Hematopoietic multipotent progenitor cell treated with erythropoietin and hydrocortisone succinate and interleukin-3 and kit ligand, for 4 days (in vitro differentiated cells): ENCODE measurements around the gene ITGAX.
A peak's percentile ranks its signal among the peaks of the same experiment; 100 is the strongest.

Source experiments
- DNase-seq: peaks from one replicate; pipeline ENCODE4 v3.0.0-alpha.2; 2015

The ITGAX gene

GRCh38 chr16:31376705-31377104 lies 21.7 kb downstream of the ITGAX start:
- no peak for DNase-seq

GRCh38 chr16:31377210-31377903 lies 22.4 kb downstream of the ITGAX start:
- DNase-seq, result no peak

DNA sequence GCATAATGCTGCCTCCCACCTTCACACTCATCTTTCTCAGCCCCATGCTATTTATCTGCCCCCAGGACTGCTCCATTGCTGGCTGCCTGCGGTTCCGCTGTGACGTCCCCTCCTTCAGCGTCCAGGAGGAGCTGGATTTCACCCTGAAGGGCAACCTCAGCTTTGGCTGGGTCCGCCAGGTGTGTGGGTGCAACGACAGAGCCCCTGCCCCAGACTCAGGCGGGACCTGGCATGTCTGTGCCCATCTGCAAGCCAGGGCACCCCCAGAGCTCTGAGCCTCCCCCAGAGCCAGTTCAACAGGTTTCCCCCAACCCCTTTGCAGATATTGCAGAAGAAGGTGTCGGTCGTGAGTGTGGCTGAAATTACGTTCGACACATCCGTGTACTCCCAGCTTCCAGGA lies 25.2 kb downstream of the ITGAX start:
- DNase-seq, result no peak

- DNase-seq, result peak; percentile 82
These were observed 27.6 kb downstream of the ITGAX start for GRCh38 chr16:31382485-31383161.

DNA sequence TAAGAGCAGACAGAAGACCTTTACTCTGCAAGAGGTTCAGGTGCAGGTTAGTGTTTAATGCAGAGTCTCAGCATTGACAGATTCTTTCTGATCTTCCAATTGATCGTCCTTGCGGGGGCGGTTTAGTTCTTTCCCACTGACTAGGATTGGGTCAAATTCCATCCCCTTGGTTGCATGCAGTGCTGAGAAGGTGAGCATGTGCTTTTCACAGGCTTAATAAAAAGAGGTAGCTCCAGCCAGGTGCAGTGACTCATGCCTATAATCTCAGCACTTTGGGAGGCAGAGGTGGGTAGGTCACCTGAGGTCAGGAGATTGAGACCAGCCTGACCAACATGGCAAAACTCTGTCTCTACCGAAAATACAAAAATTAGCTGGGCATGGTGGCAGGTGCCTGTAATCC lies 30.7 kb downstream of the ITGAX start:
- DNase-seq, result no peak

- peak; percentile 17 for DNase-seq
These were observed 31.4 kb downstream of the ITGAX start for GRCh38 chr16:31386157-31386984.

DNA sequence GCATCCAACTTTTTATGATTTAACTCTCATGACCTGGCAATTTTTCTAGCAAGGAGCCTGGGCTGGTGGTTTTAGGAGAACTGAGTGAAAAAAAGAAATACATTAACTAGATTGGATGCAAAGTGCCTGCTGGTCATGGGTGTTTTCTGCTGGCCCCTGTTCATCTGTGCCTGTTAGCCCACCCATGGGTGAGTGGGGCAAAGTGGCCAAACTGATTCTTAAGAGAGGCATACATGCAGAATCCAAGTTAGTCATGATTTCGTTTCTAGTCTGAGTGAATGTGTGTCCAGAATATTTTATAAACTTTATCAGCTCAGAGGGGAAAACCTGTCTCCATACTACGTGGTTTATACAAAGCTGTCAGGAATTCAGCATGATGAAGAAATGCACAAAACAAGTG lies 33.6 kb downstream of the ITGAX start:
- no peak for DNase-seq

DNA sequence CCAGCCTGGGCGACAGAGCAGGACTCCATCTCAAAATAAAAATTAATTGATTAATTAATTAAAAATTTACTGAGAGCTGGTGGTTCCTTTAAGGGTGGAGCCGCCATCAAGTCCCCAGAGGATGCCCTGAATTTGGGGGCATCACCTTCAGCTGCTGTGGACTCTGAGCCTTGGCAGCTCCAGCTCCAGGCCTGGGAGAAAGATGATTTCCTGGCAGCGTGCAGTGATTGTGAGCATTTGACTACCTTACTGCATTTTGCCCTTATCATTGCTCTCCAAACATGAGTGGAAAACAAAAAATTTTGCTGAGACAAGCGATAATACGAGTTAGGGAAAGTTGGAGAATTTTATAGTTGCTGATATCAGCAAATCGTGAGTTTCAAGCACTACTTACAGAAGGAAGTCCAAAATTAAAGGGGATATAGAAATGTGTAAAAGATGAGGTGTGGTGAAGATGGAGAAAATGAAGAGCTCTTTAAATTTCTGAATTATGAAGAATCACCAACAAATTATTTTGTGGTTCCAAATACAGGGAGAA lies 35.6 kb downstream of the ITGAX start:
- no peak for DNase-seq

DNA sequence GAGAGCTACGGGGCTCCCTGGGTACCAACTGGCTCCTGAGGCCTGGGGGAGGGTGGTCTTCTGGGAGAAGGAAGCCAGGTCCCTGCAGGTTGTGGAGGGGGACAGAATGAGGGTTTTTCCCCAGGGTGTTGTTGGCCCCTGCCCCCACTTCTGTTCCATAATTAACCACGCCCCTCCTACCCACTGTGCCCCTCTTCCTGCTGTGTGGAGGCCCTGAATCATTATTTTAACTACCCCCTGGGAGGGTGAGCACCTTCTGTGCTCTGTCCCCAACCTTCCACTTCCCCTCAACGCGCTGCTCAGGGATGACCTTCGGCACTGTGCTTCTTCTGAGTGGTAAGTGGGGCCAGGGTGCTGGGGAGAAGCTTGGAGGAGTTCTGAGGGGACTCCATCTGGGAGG lies 38.1 kb downstream of the ITGAX start, which contains the start of gene ITGAD:
Gene ITGAD (plus strand): TSS at position 280 of the 400 bp plus-strand sequence. CDS start 26 bp downstream, at position 306.
- DNase-seq, result no peak

DNA sequence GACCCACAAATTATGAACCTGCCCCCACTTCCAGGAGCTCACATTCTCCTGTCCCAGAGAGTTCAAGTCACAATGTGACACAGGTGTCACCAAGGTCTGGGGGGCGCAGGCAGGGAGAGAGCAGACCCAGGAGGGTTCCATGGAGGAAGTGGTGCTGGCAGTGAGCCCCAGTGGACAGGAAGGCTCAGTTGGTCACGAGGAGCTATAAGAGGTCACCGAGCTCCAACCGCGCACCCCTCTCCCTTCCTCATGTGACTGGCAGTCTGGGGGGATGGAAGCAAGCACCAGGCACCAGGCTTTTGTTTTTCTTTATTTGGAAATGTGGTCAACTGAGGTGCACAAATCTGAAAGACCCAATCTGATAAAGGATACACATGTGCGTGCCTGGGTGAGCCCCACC lies 40.7 kb downstream of the ITGAX start:
- peak; percentile 30 for DNase-seq

DNA sequence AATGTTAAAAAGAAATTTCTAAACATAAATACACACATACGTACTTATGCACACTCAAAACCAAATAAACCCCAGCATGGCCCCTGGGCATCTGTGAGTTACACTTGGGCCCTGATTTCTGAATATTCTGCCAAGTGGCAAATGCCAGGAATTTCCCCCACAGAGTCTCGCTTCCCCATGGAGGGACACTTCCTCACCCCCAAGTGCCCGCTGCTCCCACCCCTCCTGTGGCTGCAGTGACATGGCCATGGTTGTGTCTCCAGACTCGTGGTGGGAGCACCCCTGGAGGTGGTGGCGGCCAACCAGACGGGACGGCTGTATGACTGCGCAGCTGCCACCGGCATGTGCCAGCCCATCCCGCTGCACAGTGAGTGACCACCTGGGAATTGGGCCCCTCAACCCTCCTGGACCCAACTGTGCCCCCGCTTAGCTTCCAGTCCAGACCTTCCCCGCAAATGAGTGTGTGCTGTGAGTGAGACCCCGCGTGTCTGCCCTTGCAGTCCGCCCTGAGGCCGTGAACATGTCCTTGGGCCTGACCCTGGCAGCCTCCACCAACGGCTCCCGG lies 42.2 kb downstream of the ITGAX start:
- no peak for DNase-seq

- no peak for DNase-seq
These were observed 42.7 kb downstream of the ITGAX start for GRCh38 chr16:31397701-31398100.

DNA sequence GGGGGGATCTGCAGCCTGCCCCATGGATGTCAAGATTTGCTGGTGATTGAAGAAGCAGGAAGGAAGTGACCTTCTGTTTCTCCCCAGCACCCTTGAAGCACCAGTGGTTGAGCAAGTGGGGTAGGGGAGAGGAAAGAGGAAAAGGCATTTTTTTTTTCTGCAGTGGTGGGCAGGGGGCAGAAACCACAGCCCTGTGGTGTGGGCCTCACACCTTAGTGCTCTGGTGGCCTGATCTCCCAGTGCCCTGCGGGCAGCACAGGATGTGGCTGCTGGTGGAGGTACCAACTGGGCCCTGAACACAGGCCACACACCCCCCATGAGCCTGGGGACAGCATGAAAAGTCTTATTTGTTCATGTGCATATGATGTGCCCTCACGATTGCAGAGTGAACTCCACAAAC lies 45.2 kb downstream of the ITGAX start:
- DNase-seq, result peak; percentile 77

GRCh38 chr16:31401436-31401835 lies 46.5 kb downstream of the ITGAX start:
- DNase-seq, result peak; percentile 12

- no peak for DNase-seq
These were observed 47.7 kb downstream of the ITGAX start for GRCh38 chr16:31402687-31403086.

DNA sequence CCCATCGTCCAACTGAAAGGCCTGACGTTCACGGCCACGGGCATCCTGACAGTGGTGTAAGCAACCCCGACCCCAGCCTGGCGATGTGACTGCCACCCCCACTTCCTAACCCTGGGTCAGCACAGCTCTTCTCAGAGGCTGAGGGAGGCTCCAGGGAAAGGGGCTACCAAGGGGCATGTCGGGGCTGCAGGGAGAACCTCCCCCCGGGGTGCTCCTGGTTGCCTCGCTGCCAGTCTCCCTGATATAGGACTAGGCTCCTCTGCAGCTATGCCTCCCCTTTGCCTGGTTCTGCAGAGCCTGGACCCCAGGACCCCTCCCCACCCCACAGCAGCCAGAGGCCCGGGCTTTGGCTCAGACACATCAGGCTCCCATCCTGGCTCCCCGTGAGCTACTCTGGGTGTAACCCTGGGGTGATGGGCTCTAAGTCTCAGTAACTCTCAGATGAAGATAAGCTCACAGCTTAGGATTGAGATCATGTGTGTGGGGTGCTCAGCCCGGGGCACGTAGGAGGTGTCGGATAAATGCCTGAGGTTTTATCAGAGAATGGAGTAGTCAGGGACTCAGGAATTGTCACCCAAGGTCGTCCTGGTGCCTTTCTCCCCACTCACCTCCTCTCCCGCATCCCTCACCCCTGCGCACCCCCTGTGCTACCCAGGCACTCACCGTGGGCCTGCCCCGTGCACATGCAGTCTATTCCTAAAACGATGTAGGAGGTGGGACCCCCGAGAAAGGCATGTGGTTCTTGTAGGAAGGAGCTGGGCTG lies 48.8 kb downstream of the ITGAX start:
- no peak for DNase-seq

GRCh38 chr16:31404353-31405064 lies 49.5 kb downstream of the ITGAX start:
- no peak for DNase-seq

- DNase-seq, result no peak
These were observed 52.4 kb downstream of the ITGAX start for GRCh38 chr16:31407406-31407805.

- no peak for DNase-seq
These were observed 54.5 kb downstream of the ITGAX start for GRCh38 chr16:31409433-31409832.

GRCh38 chr16:31410082-31410481 lies 55.1 kb downstream of the ITGAX start:
- DNase-seq, result no peak

- no peak for DNase-seq
These were observed 56.3 kb downstream of the ITGAX start for GRCh38 chr16:31411024-31411844.
